ENCODE measurements around the gene DDX31.

The DDX31 gene

DNA sequence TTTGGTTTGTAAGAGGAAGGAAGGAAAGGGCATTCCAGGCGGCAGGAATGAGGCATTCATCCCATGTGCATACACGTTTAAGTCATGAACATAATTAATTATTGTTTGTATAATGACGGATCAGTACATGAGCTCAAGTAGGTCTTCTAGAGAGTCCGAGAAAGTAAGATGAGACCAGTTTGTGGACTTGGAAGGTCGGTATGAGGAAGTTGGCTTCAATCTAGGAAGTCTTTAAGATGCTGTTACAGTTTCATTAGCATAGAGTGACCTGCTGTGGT lies 2.6 kb upstream of the DDX31 start:
- Histone ChIP-seq H3K36me3 (ENCODE audit: control insufficient read depth, insufficient read depth, low read length, severe bottlenecking) (no peaks in the 10 kb centered on the region), H3K9ac (ENCODE audit: low read length) (no peak overlapping the region), H3K9me3 (ENCODE audit: control insufficient read depth, low read length) (no peaks in the 10 kb centered on the region), H3K4me3 (ENCODE audit: low read length) (peak overlapping the region; percentile 86), H3K27me3 (replicated peaks; ENCODE audit: control insufficient read depth, insufficient read depth, low read length) (no peaks in the 10 kb centered on the region), H3K4me1 (ENCODE audit: control insufficient read depth, insufficient read depth, low read length) (peaks cover 30% of the 10 kb centered on the region)
- peak; percentile 28 for DNase-seq (ENCODE audit: low read depth)

DNA sequence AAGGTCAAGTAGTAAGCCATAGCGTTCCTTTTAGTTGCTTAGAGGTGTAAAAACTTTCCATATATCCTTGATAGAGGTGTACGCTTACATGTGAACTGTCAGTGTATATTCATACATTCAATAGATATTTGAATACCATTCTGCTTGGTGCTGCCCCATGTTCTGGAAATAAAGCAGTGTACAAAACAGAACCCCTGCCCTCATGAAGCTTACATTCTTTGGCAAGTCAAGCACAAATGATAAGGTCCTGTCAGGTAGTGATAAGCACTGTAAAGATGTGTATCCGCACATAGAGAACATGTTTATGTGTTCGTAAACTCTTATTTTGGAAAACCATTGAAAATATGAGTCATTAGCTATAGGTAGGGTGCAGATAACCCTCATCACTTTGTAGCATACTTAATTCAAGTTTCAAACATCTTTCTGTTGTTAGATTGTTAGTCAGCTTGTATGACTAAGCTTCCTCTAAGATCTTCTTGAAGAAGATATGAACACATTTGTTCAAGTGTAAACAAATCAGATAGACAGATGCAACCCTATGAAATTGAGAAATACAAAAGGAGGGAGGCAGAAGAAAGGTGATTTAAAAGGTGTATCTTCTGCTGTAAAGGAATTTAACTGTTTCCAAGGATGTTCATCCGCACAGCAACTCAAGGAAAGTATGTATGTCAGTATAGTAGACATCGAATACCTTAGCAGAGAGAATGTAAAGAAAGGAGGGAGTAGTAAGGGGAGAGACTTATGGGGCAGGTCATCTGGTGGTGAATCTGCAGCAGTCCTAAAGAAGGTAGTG lies 2.0 kb upstream of the DDX31 start:
- H3K9me3 ChIP-seq (ENCODE audit: control insufficient read depth, low read length): no peaks in the 10 kb centered on the region
- H3K9ac ChIP-seq (ENCODE audit: low read length): peak overlapping the region; percentile 94
- no peak for DNase-seq (ENCODE audit: low read depth)
- H3K4me3 ChIP-seq (ENCODE audit: low read length): peak overlapping the region; percentile 86
- no peaks in the 10 kb centered on the region for H3K27me3 ChIP-seq (replicated peaks; ENCODE audit: control insufficient read depth, insufficient read depth, low read length)
- no peaks in the 10 kb centered on the region for H3K36me3 ChIP-seq (ENCODE audit: control insufficient read depth, insufficient read depth, low read length, severe bottlenecking)
- peaks cover 30% of the 10 kb centered on the region for H3K4me1 ChIP-seq (ENCODE audit: control insufficient read depth, insufficient read depth, low read length)

DNA sequence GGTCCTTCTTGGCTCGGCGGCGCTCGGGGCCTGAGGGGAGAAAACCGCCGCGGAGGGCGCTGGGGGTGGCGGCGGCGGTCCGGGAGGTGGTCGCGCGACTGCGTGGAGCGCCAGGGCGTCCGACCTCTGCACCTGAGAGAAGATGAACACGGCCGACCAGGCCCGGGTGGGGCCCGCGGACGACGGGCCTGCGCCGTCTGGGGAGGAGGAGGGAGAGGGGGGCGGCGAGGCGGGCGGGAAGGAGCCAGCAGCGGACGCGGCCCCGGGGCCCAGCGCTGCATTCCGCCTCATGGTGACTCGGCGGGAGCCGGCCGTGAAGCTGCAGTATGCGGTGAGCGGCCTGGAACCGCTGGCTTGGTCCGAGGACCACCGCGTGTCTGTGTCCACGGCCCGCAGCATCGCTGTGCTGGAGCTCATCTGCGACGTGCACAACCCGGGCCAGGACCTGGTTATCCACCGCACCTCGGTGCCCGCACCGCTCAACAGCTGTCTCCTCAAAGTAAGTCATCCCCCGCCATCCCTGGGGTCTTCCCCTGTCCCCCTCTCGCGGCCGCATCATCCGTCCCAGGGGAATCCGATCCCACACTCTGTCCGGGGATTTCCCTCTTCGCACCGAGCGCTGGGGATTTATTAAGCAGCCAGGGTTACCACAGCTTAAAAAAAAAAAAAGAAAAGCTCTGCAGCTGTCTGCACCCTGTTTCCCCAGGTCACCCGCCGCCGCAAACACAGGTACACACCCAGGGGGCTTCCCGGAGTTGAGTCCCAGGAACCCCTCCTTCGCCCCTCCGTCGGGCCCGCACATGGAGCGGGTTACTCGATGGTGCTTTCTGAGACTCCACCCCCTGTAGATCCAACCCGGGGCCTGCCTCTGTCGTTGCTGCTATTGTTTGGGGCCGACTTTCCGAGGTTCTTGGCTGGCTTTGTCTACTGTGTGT lies 941 bp upstream of the DDX31 start, which contains the start of gene GTF3C4:
GTF3C4 (plus strand) TSS at position 8 of the 935 bp plus-strand sequence; CDS start at position 143, 135 bp downstream.
- peak within 1 kb of the TSS; percentile 86 for H3K4me3 ChIP-seq (ENCODE audit: low read length)
- DNase-seq (ENCODE audit: low read depth): peak; percentile 67

DNA sequence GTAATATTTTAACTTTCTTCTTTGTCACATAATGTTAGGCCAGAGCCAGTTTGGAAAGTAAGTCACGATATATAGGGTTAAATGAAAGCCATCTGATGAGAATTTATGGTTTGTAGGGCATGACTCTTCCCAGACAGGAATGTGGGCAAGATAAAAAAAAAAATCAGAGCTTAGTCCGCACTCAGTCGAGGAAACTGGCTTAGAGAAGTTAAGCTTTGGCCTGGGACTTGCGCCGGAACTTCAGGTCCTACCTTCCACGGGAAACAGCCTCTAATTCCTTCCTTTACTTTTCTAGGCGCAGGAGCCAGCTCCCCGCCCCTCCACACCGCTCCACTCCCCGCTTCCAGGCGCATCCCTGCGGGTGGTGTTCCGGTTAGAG lies 475 bp downstream of the DDX31 start:
- peak overlapping the region; percentile 94 for H3K9ac ChIP-seq (ENCODE audit: low read length)
- no peaks in the 10 kb centered on the region for H3K27me3 ChIP-seq (replicated peaks; ENCODE audit: control insufficient read depth, insufficient read depth, low read length)
- DNase-seq (ENCODE audit: low read depth): no peak
- peaks cover 29% of the 10 kb centered on the region for H3K4me1 ChIP-seq (ENCODE audit: control insufficient read depth, insufficient read depth, low read length)
- no peaks in the 10 kb centered on the region for H3K9me3 ChIP-seq (ENCODE audit: control insufficient read depth, low read length)
- peaks cover 4% of the 10 kb centered on the region for H3K36me3 ChIP-seq (ENCODE audit: control insufficient read depth, insufficient read depth, low read length, severe bottlenecking)
- peak overlapping the region; percentile 86 for H3K4me3 ChIP-seq (ENCODE audit: low read length)

More for the DNA sequence above, 941 bp upstream of the DDX31 start, which contains the start of gene GTF3C4:
- Histone ChIP-seq H3K4me1 (ENCODE audit: control insufficient read depth, insufficient read depth, low read length) (peaks cover 30% of the 10 kb centered on the region), H3K27me3 (replicated peaks; ENCODE audit: control insufficient read depth, insufficient read depth, low read length) (no peaks in the 10 kb centered on the region), H3K9me3 (ENCODE audit: control insufficient read depth, low read length) (no peaks in the 10 kb centered on the region), H3K9ac (ENCODE audit: low read length) (peak within 1 kb of the TSS; percentile 94), H3K36me3 (ENCODE audit: control insufficient read depth, insufficient read depth, low read length, severe bottlenecking) (peaks cover 1% of the 10 kb centered on the region)

DNA sequence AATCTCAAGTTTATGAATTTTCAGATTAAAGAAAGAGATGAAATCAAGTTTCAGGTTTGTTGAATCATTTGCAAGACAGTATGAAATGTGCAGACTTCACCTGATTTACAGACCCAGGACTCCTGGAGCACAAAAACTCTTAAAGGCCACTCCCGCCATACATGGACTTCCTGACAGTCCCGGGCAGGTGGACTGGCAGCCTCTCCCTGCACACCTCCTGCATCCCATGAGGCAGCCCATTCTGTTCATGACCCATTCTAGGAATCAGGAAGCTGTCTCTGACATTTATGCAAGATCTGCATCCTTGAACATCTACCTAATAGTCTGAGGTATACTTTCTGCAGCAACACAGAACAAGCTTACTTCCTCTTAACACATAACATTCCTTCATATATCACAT lies 5.9 kb downstream of the DDX31 start:
- H3K4me1 ChIP-seq (ENCODE audit: control insufficient read depth, insufficient read depth, low read length): no peaks in the 10 kb centered on the region
- DNase-seq (ENCODE audit: low read depth): no peak
- H3K9me3 ChIP-seq (ENCODE audit: control insufficient read depth, low read length): no peaks in the 10 kb centered on the region
- no peak overlapping the region for H3K4me3 ChIP-seq (ENCODE audit: low read length)
- peaks cover 41% of the 10 kb centered on the region for H3K36me3 ChIP-seq (ENCODE audit: control insufficient read depth, insufficient read depth, low read length, severe bottlenecking)
- H3K9ac ChIP-seq (ENCODE audit: low read length): no peak overlapping the region
- no peaks in the 10 kb centered on the region for H3K27me3 ChIP-seq (replicated peaks; ENCODE audit: control insufficient read depth, insufficient read depth, low read length)

DNA sequence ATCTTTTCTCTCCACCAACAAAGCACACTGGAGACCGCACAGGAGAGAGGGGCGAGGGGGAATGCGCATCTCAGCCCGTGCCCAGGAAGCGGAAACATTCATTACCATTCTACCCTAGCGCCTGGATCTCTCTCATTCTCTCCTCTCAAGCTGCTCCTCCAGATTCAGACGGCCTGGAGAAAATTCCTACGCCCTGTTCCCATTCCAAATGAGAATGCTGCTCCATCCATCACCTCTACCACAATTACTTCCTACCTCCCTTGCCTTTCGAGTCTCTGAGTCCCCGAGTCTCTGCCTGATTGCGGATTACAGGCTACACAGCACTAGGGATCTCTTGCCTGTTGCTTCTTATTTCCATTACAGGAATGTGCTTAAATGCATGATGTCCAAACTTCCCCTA lies 6.7 kb downstream of the DDX31 start:
- H3K4me3 ChIP-seq (ENCODE audit: low read length): no peak overlapping the region
- H3K4me1 ChIP-seq (ENCODE audit: control insufficient read depth, insufficient read depth, low read length): no peaks in the 10 kb centered on the region
- DNase-seq (ENCODE audit: low read depth): no peak
- no peaks in the 10 kb centered on the region for H3K9me3 ChIP-seq (ENCODE audit: control insufficient read depth, low read length)
- peaks cover 48% of the 10 kb centered on the region for H3K36me3 ChIP-seq (ENCODE audit: control insufficient read depth, insufficient read depth, low read length, severe bottlenecking)
- H3K27me3 ChIP-seq (replicated peaks; ENCODE audit: control insufficient read depth, insufficient read depth, low read length): no peaks in the 10 kb centered on the region
- no peak overlapping the region for H3K9ac ChIP-seq (ENCODE audit: low read length)

DNA sequence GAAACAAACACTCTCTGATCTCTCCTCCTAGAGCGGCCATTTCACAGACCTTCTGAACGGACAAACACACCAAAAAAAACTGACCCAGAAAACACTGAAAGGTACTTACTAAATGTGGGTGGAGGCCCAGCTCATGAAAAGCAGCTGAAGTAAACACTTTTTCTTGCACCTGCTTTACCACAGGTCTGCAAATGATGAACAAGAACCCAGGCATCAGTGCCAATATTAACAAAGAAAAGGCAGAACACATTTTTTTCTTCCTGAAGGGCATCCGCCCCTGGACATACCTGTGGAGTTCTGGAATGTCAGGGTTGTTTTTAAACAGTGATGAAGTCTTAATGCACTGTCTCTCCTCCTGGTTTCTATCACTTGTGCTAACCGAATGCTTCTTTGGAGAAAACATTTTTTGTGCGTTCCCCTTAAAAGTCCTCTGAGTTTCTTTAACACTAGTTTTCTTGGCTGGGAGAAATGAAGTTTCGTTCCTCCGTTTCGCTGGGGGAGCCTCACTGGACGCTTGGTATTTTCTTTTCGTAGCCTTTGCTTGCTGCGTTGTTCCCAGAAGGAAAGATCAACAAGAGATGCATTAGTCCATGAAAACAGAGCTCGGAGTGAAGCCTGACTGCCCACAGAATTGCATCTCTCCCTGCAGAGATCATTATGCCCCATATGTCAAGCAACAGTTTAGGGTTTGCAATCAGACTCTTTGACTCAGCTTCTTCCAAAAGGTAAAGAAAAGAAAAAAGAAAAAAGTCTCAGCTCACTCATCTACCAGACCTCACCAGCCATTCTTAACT lies 7.4 kb downstream of the DDX31 start:
- H3K36me3 ChIP-seq (ENCODE audit: control insufficient read depth, insufficient read depth, low read length, severe bottlenecking): peaks cover 56% of the 10 kb centered on the region
- no peaks in the 10 kb centered on the region for H3K27me3 ChIP-seq (replicated peaks; ENCODE audit: control insufficient read depth, insufficient read depth, low read length)
- DNase-seq (ENCODE audit: low read depth): no peak

DNA sequence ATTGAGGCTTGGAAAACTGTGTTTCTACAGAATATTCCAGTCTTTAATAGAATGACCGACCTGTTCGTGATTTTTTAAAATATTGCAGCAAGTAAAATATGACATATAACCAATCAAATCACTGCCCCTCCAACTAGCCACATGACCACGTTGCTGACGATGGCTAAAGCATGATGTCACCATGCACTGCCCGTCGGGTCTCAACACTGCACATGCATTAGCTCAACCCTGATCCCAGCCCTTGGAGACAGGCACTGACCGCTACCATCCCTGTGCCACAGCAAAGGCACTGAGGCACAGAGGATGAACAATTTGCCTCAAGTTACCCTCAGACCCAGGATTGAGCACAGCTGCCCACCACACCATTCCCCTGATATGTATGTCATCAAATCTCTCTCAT lies 13.5 kb downstream of the DDX31 start:
- peaks cover 67% of the 10 kb centered on the region for H3K36me3 ChIP-seq (ENCODE audit: control insufficient read depth, insufficient read depth, low read length, severe bottlenecking)
- H3K27me3 ChIP-seq (replicated peaks; ENCODE audit: control insufficient read depth, insufficient read depth, low read length): no peaks in the 10 kb centered on the region
- no peak overlapping the region for H3K4me3 ChIP-seq (ENCODE audit: low read length)
- no peak overlapping the region for H3K9ac ChIP-seq (ENCODE audit: low read length)
- H3K9me3 ChIP-seq (ENCODE audit: control insufficient read depth, low read length): no peaks in the 10 kb centered on the region
- H3K4me1 ChIP-seq (ENCODE audit: control insufficient read depth, insufficient read depth, low read length): no peaks in the 10 kb centered on the region
- no peak for DNase-seq (ENCODE audit: low read depth)

More for the DNA sequence above, 7.4 kb downstream of the DDX31 start:
- no peak overlapping the region for H3K9ac ChIP-seq (ENCODE audit: low read length)
- no peaks in the 10 kb centered on the region for H3K9me3 ChIP-seq (ENCODE audit: control insufficient read depth, low read length)
- H3K4me1 ChIP-seq (ENCODE audit: control insufficient read depth, insufficient read depth, low read length): no peaks in the 10 kb centered on the region
- H3K4me3 ChIP-seq (ENCODE audit: low read length): no peak overlapping the region

DNA sequence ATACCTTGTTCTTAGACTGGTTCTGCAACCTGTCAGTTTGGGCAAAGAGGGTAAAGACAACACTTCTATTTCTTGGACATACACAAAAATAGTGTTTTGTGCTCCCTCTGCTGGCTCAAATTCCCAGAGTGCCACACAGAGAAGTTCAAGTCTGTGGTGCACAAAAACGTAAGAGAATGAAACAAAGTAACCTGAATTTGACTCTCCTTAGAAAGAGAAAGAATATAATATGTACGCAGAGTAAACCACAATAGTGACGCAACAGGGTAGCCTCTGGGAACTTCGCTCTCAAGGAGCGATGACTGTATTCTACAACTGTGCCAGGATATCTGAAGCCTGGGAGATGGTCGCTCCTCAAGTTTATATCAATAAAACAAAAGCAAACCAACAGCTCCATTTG lies 18.5 kb downstream of the DDX31 start:
- H3K27me3 ChIP-seq (replicated peaks; ENCODE audit: control insufficient read depth, insufficient read depth, low read length): no peaks in the 10 kb centered on the region
- H3K4me3 ChIP-seq (ENCODE audit: low read length): no peak overlapping the region
- peak; percentile 77 for DNase-seq (ENCODE audit: low read depth)
- H3K4me1 ChIP-seq (ENCODE audit: control insufficient read depth, insufficient read depth, low read length): peaks cover 24% of the 10 kb centered on the region
- no peak overlapping the region for H3K9ac ChIP-seq (ENCODE audit: low read length)
- no peaks in the 10 kb centered on the region for H3K9me3 ChIP-seq (ENCODE audit: control insufficient read depth, low read length)
- peaks cover 61% of the 10 kb centered on the region for H3K36me3 ChIP-seq (ENCODE audit: control insufficient read depth, insufficient read depth, low read length, severe bottlenecking)

DNA sequence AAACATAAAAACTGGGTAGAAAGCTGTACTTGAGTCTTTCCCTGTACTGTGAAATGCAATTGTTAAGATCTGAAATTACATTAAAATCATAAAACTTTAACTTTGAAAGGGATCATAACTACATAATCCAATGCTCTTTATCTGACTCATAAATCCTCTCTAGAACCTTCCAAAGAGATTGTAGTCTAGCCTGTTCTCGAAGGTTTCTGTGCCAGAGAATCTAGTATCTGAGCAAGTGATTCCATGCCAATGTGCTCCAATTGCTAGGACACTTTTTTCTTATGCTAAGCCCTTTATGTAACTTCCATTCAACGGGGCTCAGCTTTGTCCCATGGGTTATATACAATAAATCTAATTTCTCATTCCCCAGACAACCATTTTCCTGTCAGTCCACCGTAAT lies 21.1 kb downstream of the DDX31 start:
- H3K36me3 ChIP-seq (ENCODE audit: control insufficient read depth, insufficient read depth, low read length, severe bottlenecking): peaks cover 76% of the 10 kb centered on the region
- no peaks in the 10 kb centered on the region for H3K27me3 ChIP-seq (replicated peaks; ENCODE audit: control insufficient read depth, insufficient read depth, low read length)
- DNase-seq (ENCODE audit: low read depth): no peak
- H3K4me3 ChIP-seq (ENCODE audit: low read length): no peak overlapping the region
- H3K9me3 ChIP-seq (ENCODE audit: control insufficient read depth, low read length): no peaks in the 10 kb centered on the region
- H3K9ac ChIP-seq (ENCODE audit: low read length): no peak overlapping the region
- H3K4me1 ChIP-seq (ENCODE audit: control insufficient read depth, insufficient read depth, low read length): peaks cover 24% of the 10 kb centered on the region

DNA sequence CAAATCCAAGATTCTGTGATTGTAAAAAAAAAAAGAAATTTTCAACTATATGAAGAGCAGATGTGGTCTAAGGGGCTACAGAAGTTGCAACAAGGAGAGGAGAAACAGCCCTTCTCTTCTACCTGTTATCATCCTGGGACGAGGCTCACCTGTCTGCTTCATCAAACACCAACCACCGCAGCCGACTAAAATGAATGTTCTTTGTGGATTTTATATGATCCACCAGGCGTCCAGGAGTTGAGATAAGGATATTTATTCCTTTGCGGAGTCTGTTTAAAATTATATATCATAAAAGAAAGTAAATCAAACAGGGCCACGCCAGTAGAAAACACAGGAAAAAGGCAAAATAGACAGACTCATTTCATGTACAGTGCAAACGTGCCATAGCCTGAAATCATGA lies 21.5 kb downstream of the DDX31 start:
- H3K9me3 ChIP-seq (ENCODE audit: control insufficient read depth, low read length): no peaks in the 10 kb centered on the region
- DNase-seq (ENCODE audit: low read depth): no peak
- H3K9ac ChIP-seq (ENCODE audit: low read length): peak overlapping the region; percentile 50
- H3K4me3 ChIP-seq (ENCODE audit: low read length): peak overlapping the region; percentile 20
- H3K36me3 ChIP-seq (ENCODE audit: control insufficient read depth, insufficient read depth, low read length, severe bottlenecking): peaks cover 80% of the 10 kb centered on the region
- no peaks in the 10 kb centered on the region for H3K27me3 ChIP-seq (replicated peaks; ENCODE audit: control insufficient read depth, insufficient read depth, low read length)
- peaks cover 24% of the 10 kb centered on the region for H3K4me1 ChIP-seq (ENCODE audit: control insufficient read depth, insufficient read depth, low read length)
